ENCODE measurements around the gene PLCE1.

Gene PLCE1

GRCh38 chr10:94023906-94024305, 30.2 kb downstream of the PLCE1 start:
- Histone ChIP-seq H3K9ac (ENCODE audit: insufficient read length, low read depth) (no peak overlapping the region), H3K27me3 (ENCODE audit: insufficient read depth, insufficient read length) (no peaks in the 10 kb centered on the region), H3K4me3 (ENCODE audit: insufficient read length, low read depth) (no peak overlapping the region), H3K4me1 (ENCODE audit: insufficient read depth, insufficient read length) (no peaks in the 10 kb centered on the region), H3K9me3 (ENCODE audit: insufficient read depth, low read length) (peaks cover 8% of the 10 kb centered on the region; the same call in 1 of the 2 replicates), H3K36me3 (ENCODE audit: insufficient read depth, insufficient read length, low read length) (no peaks in the 10 kb centered on the region)
- TF ChIP-seq ZNF274 (IDR thresholded peaks at IDR 0.05; ENCODE audit: low read depth, low read length) (no peak), SUZ12 (IDR thresholded peaks at IDR 0.05; ENCODE audit: extremely low read depth, insufficient read depth, insufficient read length) (no peak), YY1 (IDR thresholded peaks at IDR 0.05; ENCODE audit: insufficient read depth, insufficient read length) (no peak)
- no peak for DNase-seq (ENCODE audit: low read depth, low spot score)

GRCh38 chr10:94024407-94024806, 30.7 kb downstream of the PLCE1 start:
- no peaks in the 10 kb centered on the region for H3K4me1 ChIP-seq (ENCODE audit: insufficient read depth, insufficient read length)
- H3K27me3 ChIP-seq (ENCODE audit: insufficient read depth, insufficient read length) = no peaks in the 10 kb centered on the region
- H3K36me3 ChIP-seq (ENCODE audit: insufficient read depth, insufficient read length, low read length) = no peaks in the 10 kb centered on the region
- no peak overlapping the region for H3K9ac ChIP-seq (ENCODE audit: insufficient read length, low read depth)
- H3K9me3 ChIP-seq (ENCODE audit: insufficient read depth, low read length) = peaks cover 13% of the 10 kb centered on the region
- DNase-seq (ENCODE audit: low read depth, low spot score) = no peak
- H3K4me3 ChIP-seq (ENCODE audit: insufficient read length, low read depth) = no peak overlapping the region
- TF ChIP-seq SUZ12 (IDR thresholded peaks at IDR 0.05; ENCODE audit: extremely low read depth, insufficient read depth, insufficient read length) = no peak
- no peak for TF ChIP-seq YY1 (IDR thresholded peaks at IDR 0.05; ENCODE audit: insufficient read depth, insufficient read length)
- no peak for TF ChIP-seq ZNF274 (IDR thresholded peaks at IDR 0.05; ENCODE audit: low read depth, low read length)

- H3K4me1 ChIP-seq (ENCODE audit: insufficient read depth, insufficient read length) = no peaks in the 10 kb centered on the region
- H3K4me3 ChIP-seq (ENCODE audit: insufficient read length, low read depth) = no peak overlapping the region
- H3K27me3 ChIP-seq (ENCODE audit: insufficient read depth, insufficient read length) = no peaks in the 10 kb centered on the region
- H3K9me3 ChIP-seq (ENCODE audit: insufficient read depth, low read length) = peaks cover 27% of the 10 kb centered on the region
- no peaks in the 10 kb centered on the region for H3K36me3 ChIP-seq (ENCODE audit: insufficient read depth, insufficient read length, low read length)
- TF ChIP-seq ZNF274 (IDR thresholded peaks at IDR 0.05; ENCODE audit: low read depth, low read length) = no peak
- no peak for TF ChIP-seq SUZ12 (IDR thresholded peaks at IDR 0.05; ENCODE audit: extremely low read depth, insufficient read depth, insufficient read length)
- TF ChIP-seq YY1 (IDR thresholded peaks at IDR 0.05; ENCODE audit: insufficient read depth, insufficient read length) = no peak
- H3K9ac ChIP-seq (ENCODE audit: insufficient read length, low read depth) = no peak overlapping the region
- no peak for DNase-seq (ENCODE audit: low read depth, low spot score)
Observed at GRCh38 chr10:94025806-94026205, 32.1 kb downstream of the PLCE1 start.

GRCh38 chr10:94027197-94027596, 33.5 kb downstream of the PLCE1 start:
- no peak overlapping the region for H3K9ac ChIP-seq (ENCODE audit: insufficient read length, low read depth)
- TF ChIP-seq SUZ12 (IDR thresholded peaks at IDR 0.05; ENCODE audit: extremely low read depth, insufficient read depth, insufficient read length) (no peak), YY1 (IDR thresholded peaks at IDR 0.05; ENCODE audit: insufficient read depth, insufficient read length) (no peak), ZNF274 (IDR thresholded peaks at IDR 0.05; ENCODE audit: low read depth, low read length) (no peak)
- no peak overlapping the region for H3K4me3 ChIP-seq (ENCODE audit: insufficient read length, low read depth)
- H3K27me3 ChIP-seq (ENCODE audit: insufficient read depth, insufficient read length) = no peaks in the 10 kb centered on the region
- no peaks in the 10 kb centered on the region for H3K36me3 ChIP-seq (ENCODE audit: insufficient read depth, insufficient read length, low read length)
- DNase-seq (ENCODE audit: low read depth, low spot score) = no peak
- peaks cover 30% of the 10 kb centered on the region for H3K9me3 ChIP-seq (ENCODE audit: insufficient read depth, low read length)
- H3K4me1 ChIP-seq (ENCODE audit: insufficient read depth, insufficient read length) = no peaks in the 10 kb centered on the region

- no peak for DNase-seq (ENCODE audit: low read depth, low spot score)
- Histone ChIP-seq H3K9me3 (ENCODE audit: insufficient read depth, low read length) (peaks cover 30% of the 10 kb centered on the region), H3K9ac (ENCODE audit: insufficient read length, low read depth) (no peak overlapping the region), H3K4me3 (ENCODE audit: insufficient read length, low read depth) (no peak overlapping the region), H3K4me1 (ENCODE audit: insufficient read depth, insufficient read length) (no peaks in the 10 kb centered on the region), H3K36me3 (ENCODE audit: insufficient read depth, insufficient read length, low read length) (no peaks in the 10 kb centered on the region), H3K27me3 (ENCODE audit: insufficient read depth, insufficient read length) (no peaks in the 10 kb centered on the region)
- TF ChIP-seq SUZ12 (IDR thresholded peaks at IDR 0.05; ENCODE audit: extremely low read depth, insufficient read depth, insufficient read length) = no peak
- no peak for TF ChIP-seq ZNF274 (IDR thresholded peaks at IDR 0.05; ENCODE audit: low read depth, low read length)
Observed at GRCh38 chr10:94029955-94030354, 36.2 kb downstream of the PLCE1 start.

- TF ChIP-seq ZNF274 (IDR thresholded peaks at IDR 0.05; ENCODE audit: low read depth, low read length) (no peak), YY1 (IDR thresholded peaks at IDR 0.05; ENCODE audit: insufficient read depth, insufficient read length) (no peak)
- Histone ChIP-seq H3K9me3 (ENCODE audit: insufficient read depth, low read length) (0 out of 2 replicates have a peak, but pooled peaks cover under 1% of the 10 kb centered on the region), H3K4me1 (ENCODE audit: insufficient read depth, insufficient read length) (no peaks in the 10 kb centered on the region), H3K4me3 (ENCODE audit: insufficient read length, low read depth) (no peak overlapping the region), H3K36me3 (ENCODE audit: insufficient read depth, insufficient read length, low read length) (peaks cover 2% of the 10 kb centered on the region), H3K27me3 (ENCODE audit: insufficient read depth, insufficient read length) (no peaks in the 10 kb centered on the region), H3K9ac (ENCODE audit: insufficient read length, low read depth) (no peak overlapping the region)
- no peak for DNase-seq (ENCODE audit: low read depth, low spot score)
Observed at GRCh38 chr10:94035982-94036765, 42.4 kb downstream of the PLCE1 start.

GRCh38 chr10:94036766-94037033, 43.0 kb downstream of the PLCE1 start:
- peaks cover 2% of the 10 kb centered on the region for H3K36me3 ChIP-seq (ENCODE audit: insufficient read depth, insufficient read length, low read length)
- H3K27me3 ChIP-seq (ENCODE audit: insufficient read depth, insufficient read length) = no peaks in the 10 kb centered on the region
- DNase-seq (ENCODE audit: low read depth, low spot score) = no peak
- no peak overlapping the region for H3K9ac ChIP-seq (ENCODE audit: insufficient read length, low read depth)
- H3K4me3 ChIP-seq (ENCODE audit: insufficient read length, low read depth) = no peak overlapping the region
- no peaks in the 10 kb centered on the region for H3K9me3 ChIP-seq (ENCODE audit: insufficient read depth, low read length)
- no peak for TF ChIP-seq SUZ12 (IDR thresholded peaks at IDR 0.05; ENCODE audit: extremely low read depth, insufficient read depth, insufficient read length)
- TF ChIP-seq YY1 (IDR thresholded peaks at IDR 0.05; ENCODE audit: insufficient read depth, insufficient read length) = no peak
- no peak for TF ChIP-seq ZNF274 (IDR thresholded peaks at IDR 0.05; ENCODE audit: low read depth, low read length)
- no peaks in the 10 kb centered on the region for H3K4me1 ChIP-seq (ENCODE audit: insufficient read depth, insufficient read length)

All from NT2/D1 (cell line).